SK-N-SH (cell line): Measurements from ENCODE around the gene CABP1. TPM values are rescaled to one million over a fixed set of nuclear protein-coding genes. Genes with fewer than 3 reads are reported as not detected.

ENCODE experiments used
- CTCF ChIA-PET: fragments of 300-600, 350-600 bp; formaldehyde crosslinking; extraction: SDS; loops from one replicate; lab custom pipeline; 2021; lab: Yijun Ruan, JAX
- POLR2A ChIA-PET: fragments of 350-600 bp; sonication (Branson Sonifier 250); formaldehyde crosslinking; extraction: SDS; loops from one replicate; lab custom pipeline; 2020; ENCODE audit warnings: antibody characterized with exemption, inconsistent platforms; lab: Yijun Ruan, JAX
- DNase-seq: peaks from one replicate; pipeline ENCODE4 v3.0.0; 2012
- H2AFZ ChIP-seq: fragments of 200-600 bp; sonication (generic); 2 replicates; pipeline ENCODE4 v1.8.1; 2016; ENCODE audit warnings: antibody characterized with exemption, mild to moderate bottlenecking, low read depth
- H3F3A ChIP-seq: fragments of 200-600 bp; sonication (generic); replicated peaks from 2 replicates; pipeline ENCODE3; 2016; ENCODE audit warnings: antibody characterized with exemption, mild to moderate bottlenecking; ENCODE audit not compliant: insufficient read depth
- H3K27ac ChIP-seq, 2 experiments: fragments of 200-500 bp in 1 of 2; fragments of 200-600 bp in 1 of 2; sonication (Bioruptor generic) in 1 of 2; sonication (generic), shearing (Covaris generic) in 1 of 2; 2 replicates each; pipeline versions ENCODE4 v1.5.1 to v1.6.1; 2014 to 2016; ENCODE audit warnings: low read depth in 2 of 2, inconsistent platforms in 1 of 2, low read length in 1 of 2, mild to moderate bottlenecking in 1 of 2, mixed read lengths in 1 of 2
- H3K27me3 ChIP-seq: fragments of 200-600 bp; sonication (generic), shearing (Covaris generic); 2 replicates; pipeline ENCODE4 v1.6.1; 2016; ENCODE audit warnings: mixed run types; ENCODE audit not compliant: insufficient read depth
- H3K36me3 ChIP-seq, 2 experiments: fragments of 200-500 bp in 1 of 2; fragments of 200-600 bp in 1 of 2; sonication (Bioruptor generic) in 1 of 2; sonication (generic) in 1 of 2; replicated peaks in 1 of 2; 2 replicates each; pipeline versions ENCODE3 to v1.5.1; 2014 to 2016; ENCODE audit warnings: low read length in 1 of 2, mild to moderate bottlenecking in 1 of 2; ENCODE audit not compliant: insufficient read depth in 2 of 2, control insufficient read depth in 1 of 2
- H3K4me1 ChIP-seq, 2 experiments: fragments of 200-500 bp in 1 of 2; fragments of 200-600 bp in 1 of 2; sonication (Bioruptor generic) in 1 of 2; sonication (generic), shearing (Covaris generic) in 1 of 2; 2 replicates each; pipeline versions ENCODE4 v1.5.1 to v1.6.1; 2014 to 2016; ENCODE audit warnings: low read depth in 1 of 2, low read length in 1 of 2, mixed run types in 1 of 2; ENCODE audit not compliant: insufficient read depth in 2 of 2, control insufficient read depth in 1 of 2
- H3K4me2 ChIP-seq: fragments of 200-600 bp; sonication (generic), shearing (Covaris generic); 2 replicates; pipeline ENCODE4 v1.6.1; 2017; ENCODE audit warnings: mixed run types
- H3K4me3 ChIP-seq, 2 experiments: fragments of 200-500 bp in 1 of 2; fragments of 200-600 bp in 1 of 2; sonication (Bioruptor generic) in 1 of 2; sonication (generic), shearing (Covaris generic) in 1 of 2; 2 replicates each; pipeline versions ENCODE4 v1.5.1 to v1.8.1; 2014 to 2016; ENCODE audit warnings: low read depth in 2 of 2, inconsistent platforms in 1 of 2, low read length in 1 of 2, mild to moderate bottlenecking in 1 of 2, mixed read lengths in 1 of 2, moderate library complexity in 1 of 2
- H3K79me2 ChIP-seq: fragments of 200-600 bp; sonication (generic); 2 replicates; pipeline ENCODE4 v1.8.1; 2017; ENCODE audit warnings: mild to moderate bottlenecking; ENCODE audit not compliant: insufficient read depth
- H3K9ac ChIP-seq: fragments of 200-600 bp; sonication (generic); 2 replicates; pipeline ENCODE4 v1.6.1; 2017; ENCODE audit warnings: mixed run types
- H3K9me2 ChIP-seq: fragments of 200-600 bp; sonication (generic); 2 replicates; pipeline ENCODE4 v1.6.1; 2017; ENCODE audit warnings: mixed run types
- H3K9me3 ChIP-seq: fragments of 200-600 bp; sonication (generic); 2 replicates; pipeline ENCODE4 v1.6.1; 2017; ENCODE audit warnings: mixed run types, mild to moderate bottlenecking, moderate library complexity
- H4K20me1 ChIP-seq: fragments of 200-600 bp; sonication (generic); 2 replicates; pipeline ENCODE4 v1.6.1; 2017; ENCODE audit warnings: mild to moderate bottlenecking, mixed run types; ENCODE audit not compliant: insufficient read depth
- CHD2 ChIP-seq: fragments of 150-350 bp; IDR thresholded peaks from 2 replicates; pipeline ENCODE4 v1.6.1; 2018; ENCODE audit warnings: low read length; ENCODE audit not compliant: partially characterized antibody
- CTCF ChIP-seq: fragments of 200-600 bp; sonication (generic); IDR thresholded peaks from 2 replicates; pipeline ENCODE4 v1.6.1; 2017; ENCODE audit warnings: antibody characterized with exemption, mild to moderate bottlenecking, moderate library complexity
- EP300 ChIP-seq, 2 experiments: IDR thresholded peaks; 2 replicates each; pipeline versions ENCODE4 v1.4.0 to v1.6.1; 2012; ENCODE audit warnings: borderline replicate concordance in 1 of 2, low read depth in 1 of 2, low read length in 1 of 2
- EZH2phosphoT487 ChIP-seq: fragments of 200-600 bp; sonication (generic); IDR thresholded peaks from 2 replicates; pipeline ENCODE4 v1.6.1; 2017; ENCODE audit warnings: low read depth, mixed run types, mild to moderate bottlenecking, antibody characterized with exemption, moderate library complexity, borderline replicate concordance
- FOSL2 ChIP-seq: IDR thresholded peaks from 2 replicates; pipeline ENCODE4 v1.4.0; 2012; ENCODE audit warnings: low read depth, mild to moderate bottlenecking, moderate library complexity, borderline replicate concordance
- FOXM1 ChIP-seq: IDR thresholded peaks from 2 replicates; pipeline ENCODE4 v1.4.0; 2012; ENCODE audit warnings: low read depth, mild to moderate bottlenecking
- GABPA ChIP-seq: IDR thresholded peaks from 2 replicates; pipeline ENCODE4 v1.4.0; 2012; ENCODE audit warnings: low read depth, mild to moderate bottlenecking
- GATA2 ChIP-seq: sonication (generic); formaldehyde crosslinking; IDR thresholded peaks from 2 replicates; pipeline ENCODE4 v1.5.0; 2020; ENCODE audit warnings: mild to moderate bottlenecking, missing genetic modification reagents
- IRF3 ChIP-seq: fragments of 150-350 bp; IDR thresholded peaks from 2 replicates; pipeline ENCODE4 v1.6.1; 2016; ENCODE audit warnings: mild to moderate bottlenecking, low read depth, low read length
- MEF2A ChIP-seq: IDR thresholded peaks from 2 replicates; pipeline ENCODE4 v1.4.0; 2012; ENCODE audit warnings: low read depth, borderline replicate concordance
- MXI1 ChIP-seq: IDR thresholded peaks from 2 replicates; pipeline ENCODE4 v1.6.1; 2012; ENCODE audit warnings: mild to moderate bottlenecking, low read depth, low read length, improper control_type of control experiment
- NFIC ChIP-seq: IDR thresholded peaks from 2 replicates; pipeline ENCODE4 v1.4.0; 2012; ENCODE audit warnings: borderline replicate concordance
- NRF1 ChIP-seq: IDR thresholded peaks from 2 replicates; pipeline ENCODE4 v1.6.1; 2012; ENCODE audit warnings: low read depth, mild to moderate bottlenecking, low read length
- POLR2AphosphoS5 ChIP-seq: IDR thresholded peaks from 2 replicates; pipeline ENCODE4 v1.6.1; 2012; ENCODE audit warnings: low read depth, low read length
- RAD21 ChIP-seq: IDR thresholded peaks from 2 replicates; pipeline ENCODE4 v1.6.1; 2012; ENCODE audit warnings: mild to moderate bottlenecking, low read length
- RFX5 ChIP-seq: IDR thresholded peaks from 2 replicates; pipeline ENCODE4 v1.6.1; 2012; ENCODE audit warnings: mild to moderate bottlenecking, improper control_type of control experiment, low read length
- RXRA ChIP-seq: IDR thresholded peaks from 2 replicates; pipeline ENCODE4 v1.4.0; 2012; ENCODE audit warnings: low read depth, mild to moderate bottlenecking, borderline replicate concordance
- SIN3A ChIP-seq: IDR thresholded peaks from 2 replicates; pipeline ENCODE4 v1.6.1; 2012; ENCODE audit warnings: low read depth, mild to moderate bottlenecking, low read length, moderate library complexity, borderline replicate concordance
- SMC3 ChIP-seq: IDR thresholded peaks from 2 replicates; pipeline ENCODE4 v1.6.1; 2012; ENCODE audit warnings: low read depth, low read length, improper control_type of control experiment
- TAF1 ChIP-seq: IDR thresholded peaks from 2 replicates; pipeline ENCODE4 v1.6.1; 2012; ENCODE audit warnings: low read depth, mild to moderate bottlenecking, low read length, moderate library complexity, borderline replicate concordance
- TCF12 ChIP-seq: IDR thresholded peaks from 2 replicates; pipeline ENCODE4 v1.4.0; 2012
- TEAD4 ChIP-seq: IDR thresholded peaks from 2 replicates; pipeline ENCODE4 v1.4.0; 2012; ENCODE audit warnings: mild to moderate bottlenecking, borderline replicate concordance; ENCODE audit not compliant: insufficient read depth
- USF1 ChIP-seq: IDR thresholded peaks from 2 replicates; pipeline ENCODE4 v1.4.0; 2012; ENCODE audit warnings: low read depth, borderline replicate concordance
- YY1 ChIP-seq: IDR thresholded peaks from 2 replicates; pipeline ENCODE4 v1.4.0; 2012; ENCODE audit warnings: low read depth, mild to moderate bottlenecking
- WGBS: methylation state at CpG from one replicate; pipeline ENCODE4 v1.1.6; 2017; ENCODE audit warnings: low lambda C conversion rate; 5-methylcytosine and 5-hydroxymethylcytosine counted together
- polyA plus RNA-seq, 3 experiments: library from polyadenylated mRNA; depleted of rRNA; stranded (reverse); fragments of >200 nt; gene quantifications; 2 replicates each; pipeline ENCODE4 v1.2.3, GENCODE V29; 2012
- TF ChIP-seq, protein P1 (sequence below): IDR thresholded peaks from 2 replicates; pipeline ENCODE4 v1.6.1; 2012; ENCODE audit warnings: mild to moderate bottlenecking, low read depth, low read length, moderate library complexity

CABP1 gene
- polyA plus RNA-seq, 1 of the 3 experiments (the other 2 are of a cell fraction) = 0.08 TPM

GRCh38 chr12:120685522-120685921, 45.1 kb downstream of the CABP1 start (continued):
- TF ChIP-seq FOXM1 (no peak), EP300 (IDR thresholded peaks at IDR 0.05; ENCODE audit: borderline replicate concordance in 1 of 2, low read depth in 1 of 2, low read length in 1 of 2) (no peak), GABPA (no peak), FOSL2 (no peak)
- TF ChIP-seq, all 33 proteins: peak for 0

GRCh38 chr12:120686151-120686689, 45.8 kb downstream of the CABP1 start:
- CTCF ChIA-PET = interaction anchor here (0.7 to 5.6 kb wide), 6 partner anchors 18 to 286 kb away, joined by 3 to 34 read pairs (median 3); no protein-coding TSS in a partner anchor
- peak overlapping the region; percentile 87 to 90 for H3K4me3 ChIP-seq
- H3K4me2 ChIP-seq = peak overlapping the region; percentile 81
- peaks cover 34% of the 10 kb centered on the region for H4K20me1 ChIP-seq
- H3K36me3 ChIP-seq = no peaks in the 10 kb centered on the region
- peak overlapping the region; percentile 88 for H3K9ac ChIP-seq
- no peaks in the 10 kb centered on the region for H3K9me3 ChIP-seq
- H3K27ac ChIP-seq = peak overlapping the region; percentile 98 to 99
- H3K9me2 ChIP-seq = no peaks in the 10 kb centered on the region
- under 1% methylated on average over 35 of the region's 46 CpGs for WGBS
- POLR2A ChIA-PET = interaction anchor here (0.6 to 1.1 kb wide), 5 partner anchors 17 to 446 kb away, joined by 3 to 4 read pairs (median 3); partner anchors contain the start of genes P2RX7 and POP5
- peak; percentile 95 for DNase-seq
- peaks cover 4% of the 10 kb centered on the region for H3F3A ChIP-seq
- peak overlapping the region; percentile 94 for H2AFZ ChIP-seq
- H3K79me2 ChIP-seq = peaks cover 41% of the 10 kb centered on the region
- H3K27me3 ChIP-seq = no peaks in the 10 kb centered on the region
- H3K4me1 ChIP-seq = peaks cover 4 to 19% of the 10 kb centered on the region in 2 experiments; a peak in 3 of 4 replicates
- TF ChIP-seq FOSL2 (no peak), USF1 (no peak), TAF1 (peak; percentile 71), YY1 (no peak), SMC3 (no peak), RXRA (no peak), GATA2 (CRISPR knock-in tag) (no peak), FOXM1 (no peak), CHD2 (no peak), MEF2A (no peak), RFX5 (peak; percentile 76), NFIC (no peak), CTCF (no peak), EZH2phosphoT487 (no peak), SIN3A (peak; percentile 68; the same call in 1 of the 2 replicates), RAD21 (no peak), IRF3 (no peak), NRF1 (peak; percentile 35), MXI1 (peak; percentile 53; the same call in 1 of the 2 replicates), POLR2AphosphoS5 (peak; percentile 87), TEAD4 (no peak), TCF12 (no peak)
- TF ChIP-seq, protein P1, sequence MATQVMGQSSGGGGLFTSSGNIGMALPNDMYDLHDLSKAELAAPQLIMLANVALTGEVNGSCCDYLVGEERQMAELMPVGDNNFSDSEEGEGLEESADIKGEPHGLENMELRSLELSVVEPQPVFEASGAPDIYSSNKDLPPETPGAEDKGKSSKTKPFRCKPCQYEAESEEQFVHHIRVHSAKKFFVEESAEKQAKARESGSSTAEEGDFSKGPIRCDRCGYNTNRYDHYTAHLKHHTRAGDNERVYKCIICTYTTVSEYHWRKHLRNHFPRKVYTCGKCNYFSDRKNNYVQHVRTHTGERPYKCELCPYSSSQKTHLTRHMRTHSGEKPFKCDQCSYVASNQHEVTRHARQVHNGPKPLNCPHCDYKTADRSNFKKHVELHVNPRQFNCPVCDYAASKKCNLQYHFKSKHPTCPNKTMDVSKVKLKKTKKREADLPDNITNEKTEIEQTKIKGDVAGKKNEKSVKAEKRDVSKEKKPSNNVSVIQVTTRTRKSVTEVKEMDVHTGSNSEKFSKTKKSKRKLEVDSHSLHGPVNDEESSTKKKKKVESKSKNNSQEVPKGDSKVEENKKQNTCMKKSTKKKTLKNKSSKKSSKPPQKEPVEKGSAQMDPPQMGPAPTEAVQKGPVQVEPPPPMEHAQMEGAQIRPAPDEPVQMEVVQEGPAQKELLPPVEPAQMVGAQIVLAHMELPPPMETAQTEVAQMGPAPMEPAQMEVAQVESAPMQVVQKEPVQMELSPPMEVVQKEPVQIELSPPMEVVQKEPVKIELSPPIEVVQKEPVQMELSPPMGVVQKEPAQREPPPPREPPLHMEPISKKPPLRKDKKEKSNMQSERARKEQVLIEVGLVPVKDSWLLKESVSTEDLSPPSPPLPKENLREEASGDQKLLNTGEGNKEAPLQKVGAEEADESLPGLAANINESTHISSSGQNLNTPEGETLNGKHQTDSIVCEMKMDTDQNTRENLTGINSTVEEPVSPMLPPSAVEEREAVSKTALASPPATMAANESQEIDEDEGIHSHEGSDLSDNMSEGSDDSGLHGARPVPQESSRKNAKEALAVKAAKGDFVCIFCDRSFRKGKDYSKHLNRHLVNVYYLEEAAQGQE = no peak
